Stimulated activated CD4-positive, alpha-beta T cell treated with anti-CD3 and anti-CD28 coated beads, Interleukin-2, amount 100 ng/mL, for 24 hours (primary cell): ENCODE results near the gene OR51V1.
"Not testable (repeated sequence)": the region's sequence is repeated elsewhere in the genome, so short reads cannot be mapped to it uniquely, and the experiment has no call there.

Experiments
- DNase-seq, 2 donors: peaks; one replicate each; pipeline ENCODE4 v3.0.0-alpha.2; 2020

OR51V1 gene

DNA sequence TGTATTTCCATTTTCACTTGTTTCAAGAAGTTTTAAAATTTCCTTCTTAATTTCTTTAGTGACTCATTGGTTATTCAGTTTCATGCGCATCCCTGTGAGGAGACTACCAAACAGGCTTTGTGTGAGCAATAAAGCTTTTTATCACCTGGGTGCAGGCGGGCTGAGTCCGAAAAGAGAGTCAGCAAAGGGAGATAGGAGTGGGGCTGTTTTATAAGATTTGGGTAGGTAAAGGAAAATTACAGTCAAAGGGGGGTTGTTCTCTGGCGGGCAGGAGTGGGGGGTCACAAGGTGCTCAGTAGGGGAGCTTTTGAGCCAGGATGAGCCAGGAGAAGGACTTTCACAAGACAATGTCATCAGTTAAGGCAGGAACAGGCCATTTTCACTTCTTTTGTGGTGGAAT is 40.3 kb downstream of the OR51V1 start:
- not testable (repeated sequence) for DNase-seq

DNA sequence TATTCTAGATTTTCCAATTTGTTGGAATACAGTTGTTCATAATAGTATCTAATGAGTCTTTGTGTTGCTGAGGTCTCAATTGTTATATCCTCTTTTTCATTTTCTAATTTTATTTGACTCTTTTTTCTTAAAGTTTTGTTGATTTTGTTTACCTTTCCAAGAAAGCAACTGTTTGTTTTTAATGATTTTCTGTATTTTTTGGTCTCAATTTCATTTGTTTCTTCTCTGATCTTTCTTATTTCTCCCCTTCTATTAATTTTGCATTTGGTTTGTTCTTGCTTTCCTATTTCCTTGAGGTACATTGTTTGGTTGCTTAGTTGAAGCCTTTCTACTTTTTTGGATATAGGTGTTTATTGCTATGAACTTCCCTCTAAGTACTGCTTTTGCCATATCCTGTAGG is 40.7 kb downstream of the OR51V1 start:
- DNase-seq: no peak

GRCh38 chr11:5154657-5155056 is 45.8 kb downstream of the OR51V1 start, which contains the start of gene OR52A1:
Gene OR52A1, minus strand, starts transcription at chr11:5154757. Its CDS starts 2,388 bp downstream, at chr11:5152369.
- DNase-seq: no peak

GRCh38 chr11:5153574-5154431 is 46.7 kb downstream of the OR51V1 start:
- no peak for DNase-seq

DNA sequence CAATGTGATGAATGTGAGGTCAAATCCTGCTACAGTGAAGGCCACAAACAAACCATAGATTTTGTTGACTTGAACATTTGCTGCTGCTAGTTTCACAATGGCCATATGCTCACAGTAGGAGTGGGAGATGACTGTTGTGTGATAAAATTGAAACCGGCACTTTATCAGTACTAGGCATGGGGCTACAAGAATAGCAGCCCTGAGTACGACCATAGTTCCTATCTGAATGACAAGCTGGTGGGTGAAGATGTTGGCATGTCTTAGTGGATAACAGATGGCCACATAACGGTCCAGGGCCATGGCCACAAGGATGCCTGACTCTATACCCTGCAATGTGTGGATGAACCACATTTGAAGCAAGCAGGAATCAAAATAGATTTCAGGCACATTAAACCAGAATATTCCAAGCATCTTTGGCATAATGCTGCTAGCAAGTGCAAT is 48.7 kb downstream of the OR51V1 start:
- DNase-seq: no peak
